Measurements from ENCODE around the gene MOK.
"Not testable (repeated sequence)": the region's sequence is repeated elsewhere in the genome, so short reads cannot be mapped to it uniquely, and the experiment has no call there.

The MOK gene, protein sequence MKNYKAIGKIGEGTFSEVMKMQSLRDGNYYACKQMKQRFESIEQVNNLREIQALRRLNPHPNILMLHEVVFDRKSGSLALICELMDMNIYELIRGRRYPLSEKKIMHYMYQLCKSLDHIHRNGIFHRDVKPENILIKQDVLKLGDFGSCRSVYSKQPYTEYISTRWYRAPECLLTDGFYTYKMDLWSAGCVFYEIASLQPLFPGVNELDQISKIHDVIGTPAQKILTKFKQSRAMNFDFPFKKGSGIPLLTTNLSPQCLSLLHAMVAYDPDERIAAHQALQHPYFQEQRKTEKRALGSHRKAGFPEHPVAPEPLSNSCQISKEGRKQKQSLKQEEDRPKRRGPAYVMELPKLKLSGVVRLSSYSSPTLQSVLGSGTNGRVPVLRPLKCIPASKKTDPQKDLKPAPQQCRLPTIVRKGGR

DNA sequence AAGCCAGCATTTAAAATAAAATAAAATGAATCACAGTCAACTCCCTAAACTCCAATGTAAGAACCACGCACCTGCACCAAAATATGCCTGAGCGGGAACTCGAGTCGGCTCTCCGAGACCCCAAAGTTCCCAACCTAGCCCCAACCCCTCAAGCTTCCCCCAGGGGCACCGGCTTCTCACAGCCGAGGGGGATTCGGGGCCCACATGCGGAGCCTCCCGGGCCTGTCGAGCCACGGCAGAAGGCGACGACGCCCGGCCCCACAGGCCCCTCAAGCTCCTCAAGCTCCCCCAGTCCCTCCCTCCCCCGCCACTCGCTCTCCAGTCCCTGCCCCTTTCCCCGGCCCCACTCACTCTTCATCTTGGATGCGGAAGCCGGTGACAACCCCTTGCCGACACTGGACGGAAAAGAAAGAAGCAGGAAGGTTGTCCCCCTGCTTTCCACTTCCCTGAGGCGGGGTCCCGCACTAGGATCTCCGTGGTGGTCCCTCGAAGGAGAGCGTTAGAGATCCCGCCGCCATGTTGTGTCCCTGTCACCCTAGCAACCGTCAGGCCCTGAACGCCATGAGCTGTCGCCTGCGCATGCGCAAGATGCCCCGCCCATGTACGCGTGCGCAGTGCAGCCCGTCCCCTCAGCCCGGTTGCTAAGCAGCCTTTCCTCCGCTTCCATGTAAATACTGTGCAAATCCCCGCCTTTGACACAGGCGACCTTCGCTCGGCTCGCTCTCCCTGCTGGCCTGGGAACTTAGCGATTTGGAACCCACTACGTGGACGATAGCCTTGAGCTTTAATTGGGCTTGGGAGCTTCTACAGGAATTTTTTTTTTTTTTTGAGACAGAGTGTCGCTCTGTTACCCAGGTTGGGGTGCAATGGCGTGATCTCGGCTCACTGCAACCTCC is at the start of gene MOK:
Gene MOK (minus strand): TSS at position 554 of the 896 bp plus-strand sequence. CDS start 196 bp downstream, at position 358.
- peak; percentile 95 for DNase-seq

GRCh38 chr14:102353126-102353619 is 48.2 kb upstream of the MOK start:
- no peak for DNase-seq

DNA sequence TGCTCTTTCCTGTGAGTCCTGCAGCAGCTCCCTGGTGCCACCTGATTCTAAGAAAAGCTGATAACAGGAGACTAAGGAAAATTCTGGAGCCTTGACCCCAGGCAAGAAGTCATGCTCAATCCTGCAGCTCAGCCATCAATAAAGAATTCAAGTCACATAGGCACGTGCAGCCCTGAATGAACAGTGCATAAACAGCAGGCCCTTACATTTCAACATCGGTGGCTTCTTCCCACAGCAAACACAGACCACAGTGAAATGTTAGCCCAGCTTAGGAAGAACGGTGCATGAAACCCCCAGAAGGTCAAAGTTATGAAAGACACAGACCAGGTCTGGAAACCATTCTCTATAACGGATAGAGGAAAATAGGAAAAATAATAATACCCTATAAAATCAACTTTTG is 47.2 kb upstream of the MOK start:
- DNase-seq = no peak

DNA sequence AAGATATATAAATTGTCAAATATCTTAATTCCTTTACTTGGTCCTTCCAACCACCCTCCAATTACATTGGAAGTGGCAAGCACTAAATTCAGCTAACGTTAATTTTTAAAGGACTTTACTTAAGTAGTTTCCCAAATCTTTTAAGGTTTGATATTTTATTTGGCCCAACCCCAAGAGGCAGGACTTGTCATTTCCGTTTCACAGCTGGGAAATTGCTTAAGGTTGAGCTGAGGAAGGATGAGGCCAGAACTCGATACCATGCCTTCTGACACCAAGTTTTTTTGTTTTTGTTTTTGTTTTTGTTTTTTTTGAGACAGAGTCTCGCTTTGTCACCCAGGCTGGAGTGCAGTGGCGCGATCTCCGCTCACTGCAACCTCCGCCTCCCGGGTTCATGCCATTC is 46.6 kb upstream of the MOK start:
- not testable (repeated sequence) for DNase-seq

DNA sequence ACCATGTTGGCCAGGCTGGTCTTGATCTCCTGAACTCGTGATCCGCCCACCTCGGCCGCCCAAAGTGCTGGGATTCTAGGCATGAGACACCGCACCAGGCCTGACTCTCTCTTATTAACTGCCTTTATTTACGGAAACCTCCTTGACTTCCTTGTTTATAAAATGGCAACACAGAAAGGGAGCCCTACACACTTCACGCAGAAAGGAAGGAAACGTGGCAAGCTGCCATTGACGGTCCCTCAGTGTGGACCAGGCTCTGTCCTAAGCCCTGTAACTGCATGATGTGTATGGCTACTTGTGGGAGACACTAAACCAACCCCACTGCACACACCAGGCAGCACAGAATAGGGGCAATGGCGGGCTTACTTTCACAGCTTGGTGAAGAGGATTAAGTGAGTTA is 46.1 kb upstream of the MOK start:
- no peak for DNase-seq

DNA sequence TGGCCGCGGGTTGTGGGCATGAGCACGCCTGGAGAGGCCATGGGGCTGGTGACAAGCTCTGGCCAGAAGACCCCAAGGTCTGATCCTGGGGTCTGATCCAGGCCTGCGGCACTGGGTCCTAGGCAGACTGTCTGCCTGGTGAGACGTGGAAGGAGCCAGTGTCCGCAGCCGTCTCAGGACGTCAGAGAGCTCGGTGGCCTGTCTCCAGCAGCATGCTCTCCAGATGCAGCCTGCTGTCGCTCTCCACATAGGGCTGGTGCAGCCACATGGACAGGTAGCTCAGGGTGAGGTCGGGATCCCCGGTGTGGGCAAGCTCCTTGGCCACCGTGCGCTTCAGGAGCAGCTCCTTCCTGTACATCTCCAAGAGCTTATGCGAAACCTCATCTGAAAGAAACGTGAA is 43.4 kb upstream of the MOK start:
- no peak for DNase-seq

- no peak for DNase-seq
These were observed 41.7 kb upstream of the MOK start for GRCh38 chr14:102346645-102347044.

GRCh38 chr14:102345232-102345631 is 40.3 kb upstream of the MOK start:
- DNase-seq = no peak

DNA sequence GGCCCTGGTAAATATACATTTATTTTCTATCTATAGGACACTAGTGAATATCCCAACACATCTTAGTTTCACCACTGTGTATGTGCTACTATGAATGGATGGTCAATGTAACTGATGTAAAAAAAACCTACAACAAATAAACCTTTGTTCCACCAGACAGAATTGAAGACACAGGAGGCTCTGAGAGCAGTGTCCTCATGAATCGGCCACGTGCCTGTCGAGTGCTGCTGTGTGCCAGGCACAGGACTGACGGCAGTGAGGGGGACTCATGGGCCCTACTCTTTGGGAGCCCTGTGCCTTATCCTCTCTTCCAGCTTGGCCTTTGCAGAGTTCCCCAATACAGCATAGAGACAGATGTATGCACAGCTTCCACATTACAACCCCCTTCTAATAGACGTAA is 39.5 kb upstream of the MOK start:
- DNase-seq = no peak

DNA sequence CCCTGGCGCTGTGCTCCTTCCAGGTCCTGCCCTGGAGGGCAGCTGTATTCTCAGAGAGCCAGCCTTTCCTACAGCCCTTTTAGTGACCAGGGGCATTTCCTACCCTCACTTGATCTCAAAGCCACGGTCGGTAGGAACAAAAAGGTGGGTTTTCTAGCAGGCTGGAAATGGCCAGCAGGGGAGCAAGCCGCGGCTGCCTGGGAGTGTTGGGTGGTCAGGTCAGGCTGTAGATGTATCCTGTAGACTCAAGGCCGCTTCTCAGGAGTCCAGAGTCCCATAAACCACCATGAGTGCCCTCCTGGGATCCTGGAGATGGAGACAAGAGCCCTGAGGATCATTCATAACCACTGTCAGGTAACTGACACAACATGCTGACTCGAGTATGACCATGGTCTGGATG is 39.1 kb upstream of the MOK start:
- no peak for DNase-seq

DNA sequence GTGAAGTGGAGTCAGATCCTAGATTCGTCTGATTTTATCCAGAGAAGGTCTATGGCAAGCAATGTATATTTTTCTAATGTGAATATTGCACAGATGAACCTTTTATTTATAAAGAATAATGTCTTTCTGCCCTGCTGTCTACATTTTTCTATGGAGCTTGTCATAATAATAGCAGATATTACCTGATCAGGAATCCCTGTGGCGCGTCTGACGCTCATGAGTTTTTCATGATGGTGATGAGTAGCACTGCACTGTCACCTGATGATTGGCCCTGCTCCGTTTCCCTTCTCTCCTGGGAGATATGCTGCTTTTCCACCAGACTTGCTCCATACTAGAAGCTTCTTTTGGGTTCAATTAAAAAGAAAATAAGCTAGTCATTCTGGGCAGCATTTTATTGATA is 37.3 kb upstream of the MOK start:
- no peak for DNase-seq

DNA sequence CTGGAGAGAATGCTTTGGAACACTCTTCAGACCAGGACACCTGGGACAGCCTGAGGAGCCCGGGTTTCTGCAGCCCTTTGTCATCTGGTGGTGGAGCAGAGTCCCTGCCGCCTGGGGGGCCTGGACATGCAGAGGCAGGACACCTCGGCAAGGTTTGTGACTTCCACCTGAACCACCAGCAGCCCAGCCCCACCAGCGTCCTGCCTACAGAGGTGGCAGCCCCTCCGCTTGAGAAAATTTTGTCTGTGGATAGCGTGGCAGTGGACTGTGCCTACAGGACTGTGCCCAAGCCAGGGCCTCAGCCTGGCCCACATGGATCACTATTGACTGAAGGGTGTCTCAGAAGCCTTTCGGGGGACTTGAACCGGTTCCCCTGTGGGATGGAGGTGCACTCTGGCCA is 36.6 kb upstream of the MOK start:
- no peak for DNase-seq

- DNase-seq = no peak
These were observed 33.8 kb upstream of the MOK start for GRCh38 chr14:102338724-102339123.

DNA sequence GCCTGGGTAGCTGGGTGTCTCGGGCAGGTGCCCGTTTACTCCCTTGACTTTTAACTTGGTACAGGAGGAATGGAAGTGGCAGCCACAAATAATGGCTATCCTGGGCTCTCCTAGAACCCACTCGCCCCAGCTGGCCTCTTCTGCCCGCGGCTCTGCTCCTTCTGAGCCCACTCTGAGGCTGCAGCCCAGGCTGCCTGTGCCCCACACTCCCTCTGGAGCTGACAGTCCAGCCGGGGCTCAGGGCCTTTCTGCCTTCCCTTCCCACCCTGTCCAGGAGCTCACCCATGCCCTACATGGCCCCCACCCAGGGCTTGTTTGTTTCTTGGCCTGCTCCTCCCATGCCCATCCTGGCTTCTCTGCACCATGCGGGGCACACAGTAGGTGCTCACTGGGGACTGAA is 30.2 kb upstream of the MOK start:
- no peak for DNase-seq

- no peak for DNase-seq
These were observed 29.1 kb upstream of the MOK start for GRCh38 chr14:102333795-102334705.

DNA sequence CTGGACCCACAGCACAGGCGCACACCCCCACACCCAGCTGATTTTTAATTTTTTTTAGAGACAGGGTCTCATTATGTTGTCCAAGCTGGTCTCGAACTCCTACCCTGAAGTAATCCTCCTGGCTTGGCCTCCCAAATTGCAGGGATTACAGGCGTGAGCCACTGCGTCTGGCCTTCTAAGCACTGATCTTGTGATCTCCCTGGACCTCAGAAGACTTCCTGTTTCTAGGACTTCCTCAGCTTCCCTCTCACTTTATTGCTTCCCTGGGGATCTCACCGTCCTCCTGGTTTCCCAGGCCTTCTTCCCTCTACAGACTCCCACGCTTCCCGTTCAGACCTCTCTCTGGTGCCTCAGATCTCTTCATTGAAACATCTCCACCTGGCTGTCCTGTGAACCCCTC is 28.4 kb upstream of the MOK start:
- DNase-seq = no peak

DNA sequence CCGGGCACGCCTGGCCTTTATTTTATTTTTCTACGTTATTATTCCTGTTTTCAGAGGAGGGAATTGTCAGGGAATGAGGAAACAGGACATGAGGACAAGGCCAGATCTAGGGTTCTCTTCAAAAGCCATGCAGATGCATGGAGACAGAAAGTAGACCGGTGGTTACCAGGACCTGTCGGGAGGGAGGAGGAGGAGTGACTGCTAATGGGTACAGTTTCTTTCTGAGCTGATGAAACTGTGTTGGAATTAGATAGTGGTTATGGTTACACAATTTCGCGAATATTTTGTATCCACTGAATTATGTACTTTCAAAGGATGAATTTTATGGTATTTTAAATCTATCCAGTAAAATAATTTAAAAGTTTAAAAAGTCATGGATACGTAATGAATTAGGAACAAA is 25.8 kb upstream of the MOK start:
- DNase-seq = no peak

DNA sequence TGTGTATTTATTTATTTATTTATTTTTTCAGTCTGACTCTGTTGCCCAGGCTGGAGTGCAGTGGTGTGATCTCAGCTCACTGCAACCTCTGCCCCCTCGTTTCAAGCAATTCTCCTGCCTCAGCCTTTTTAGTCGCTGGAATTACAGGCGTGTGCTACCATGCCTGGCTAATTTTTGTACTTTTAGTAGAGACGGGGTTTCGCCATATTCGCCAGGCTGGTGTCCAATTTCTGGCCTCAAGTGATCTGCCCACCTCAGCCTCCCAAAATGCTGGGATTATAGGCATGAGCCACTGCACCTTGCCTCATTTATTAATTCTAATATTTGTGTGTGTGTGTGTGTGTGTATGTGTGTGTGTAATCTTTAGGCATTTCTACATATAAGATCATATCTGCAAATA is 24.4 kb upstream of the MOK start:
- DNase-seq = not testable (repeated sequence)

DNA sequence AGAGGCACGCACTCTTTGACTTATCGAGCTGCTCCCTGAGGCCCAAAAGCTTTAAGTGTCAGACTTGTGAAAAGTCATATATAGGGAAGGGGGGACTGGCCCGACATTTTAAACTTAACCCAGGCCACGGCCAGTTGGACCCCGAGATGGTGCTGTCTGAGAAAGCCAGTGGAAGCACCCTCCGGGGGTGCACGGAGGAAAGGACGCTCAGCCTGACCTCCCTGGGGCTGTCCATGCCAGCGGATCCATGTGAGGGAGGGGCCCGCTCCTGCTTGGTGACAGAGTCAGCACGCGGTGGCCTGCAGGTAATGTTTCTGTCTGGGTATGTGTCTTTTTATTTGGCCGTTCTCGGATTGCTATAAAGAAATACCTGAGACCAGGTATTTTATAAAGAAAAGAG is 21.6 kb upstream of the MOK start:
- DNase-seq = no peak

- no peak for DNase-seq
These were observed 20.9 kb upstream of the MOK start for GRCh38 chr14:102325791-102326345.

- DNase-seq = no peak
These were observed 18.1 kb upstream of the MOK start for GRCh38 chr14:102323102-102323501.
